Ishikawa (cell line): Measurements from ENCODE around the gene THSD4.

ENCODE experiments used
- CEBPB ChIP-seq: IDR thresholded peaks from 2 replicates; pipeline ENCODE4 v1.6.1; 2012
- CREB1 ChIP-seq: IDR thresholded peaks from 2 replicates; pipeline ENCODE4 v1.6.1; 2012; ENCODE audit warnings: low read depth
- EGR1 ChIP-seq: IDR thresholded peaks from 2 replicates; pipeline ENCODE4 v1.6.1; 2012
- EP300 ChIP-seq: IDR thresholded peaks from 2 replicates; pipeline ENCODE4 v1.6.1; 2012; ENCODE audit warnings: borderline replicate concordance
- FOXM1 ChIP-seq: IDR thresholded peaks from 2 replicates; pipeline ENCODE4 v1.6.1; 2012; ENCODE audit warnings: low read depth, borderline replicate concordance
- NFIC ChIP-seq: IDR thresholded peaks from 2 replicates; pipeline ENCODE4 v1.6.1; 2012
- RAD21 ChIP-seq: IDR thresholded peaks from 2 replicates; pipeline ENCODE4 v1.6.1; 2012; ENCODE audit warnings: low read depth
- TAF1 ChIP-seq: IDR thresholded peaks from 2 replicates; pipeline ENCODE4 v1.6.1; 2012; ENCODE audit warnings: low read depth, mild to moderate bottlenecking
- TCF12 ChIP-seq: IDR thresholded peaks from 2 replicates; pipeline ENCODE4 v1.6.1; 2012; ENCODE audit warnings: low read depth
- TEAD4 ChIP-seq: IDR thresholded peaks from 2 replicates; pipeline ENCODE4 v1.6.1; 2012
- USF1 ChIP-seq: IDR thresholded peaks from 2 replicates; pipeline ENCODE4 v1.6.1; 2012
- YY1 ChIP-seq: IDR thresholded peaks from 2 replicates; pipeline ENCODE4 v1.6.1; 2012; ENCODE audit warnings: low read depth
- TF ChIP-seq, protein P1 (sequence below): IDR thresholded peaks from 2 replicates; pipeline ENCODE4 v1.6.1; 2012; ENCODE audit warnings: low read depth, mild to moderate bottlenecking
- TF ChIP-seq, protein P2 (sequence below): IDR thresholded peaks from 2 replicates; pipeline ENCODE4 v1.6.1; 2012

- TF ChIP-seq TEAD4 (no peak), CEBPB (no peak), TAF1 (no peak), NFIC (no peak), YY1 (no peak), EP300 (no peak), FOXM1 (no peak), RAD21 (no peak), EGR1 (no peak), CREB1 (no peak), TCF12 (no peak), USF1 (no peak)
- TF ChIP-seq, protein P1, sequence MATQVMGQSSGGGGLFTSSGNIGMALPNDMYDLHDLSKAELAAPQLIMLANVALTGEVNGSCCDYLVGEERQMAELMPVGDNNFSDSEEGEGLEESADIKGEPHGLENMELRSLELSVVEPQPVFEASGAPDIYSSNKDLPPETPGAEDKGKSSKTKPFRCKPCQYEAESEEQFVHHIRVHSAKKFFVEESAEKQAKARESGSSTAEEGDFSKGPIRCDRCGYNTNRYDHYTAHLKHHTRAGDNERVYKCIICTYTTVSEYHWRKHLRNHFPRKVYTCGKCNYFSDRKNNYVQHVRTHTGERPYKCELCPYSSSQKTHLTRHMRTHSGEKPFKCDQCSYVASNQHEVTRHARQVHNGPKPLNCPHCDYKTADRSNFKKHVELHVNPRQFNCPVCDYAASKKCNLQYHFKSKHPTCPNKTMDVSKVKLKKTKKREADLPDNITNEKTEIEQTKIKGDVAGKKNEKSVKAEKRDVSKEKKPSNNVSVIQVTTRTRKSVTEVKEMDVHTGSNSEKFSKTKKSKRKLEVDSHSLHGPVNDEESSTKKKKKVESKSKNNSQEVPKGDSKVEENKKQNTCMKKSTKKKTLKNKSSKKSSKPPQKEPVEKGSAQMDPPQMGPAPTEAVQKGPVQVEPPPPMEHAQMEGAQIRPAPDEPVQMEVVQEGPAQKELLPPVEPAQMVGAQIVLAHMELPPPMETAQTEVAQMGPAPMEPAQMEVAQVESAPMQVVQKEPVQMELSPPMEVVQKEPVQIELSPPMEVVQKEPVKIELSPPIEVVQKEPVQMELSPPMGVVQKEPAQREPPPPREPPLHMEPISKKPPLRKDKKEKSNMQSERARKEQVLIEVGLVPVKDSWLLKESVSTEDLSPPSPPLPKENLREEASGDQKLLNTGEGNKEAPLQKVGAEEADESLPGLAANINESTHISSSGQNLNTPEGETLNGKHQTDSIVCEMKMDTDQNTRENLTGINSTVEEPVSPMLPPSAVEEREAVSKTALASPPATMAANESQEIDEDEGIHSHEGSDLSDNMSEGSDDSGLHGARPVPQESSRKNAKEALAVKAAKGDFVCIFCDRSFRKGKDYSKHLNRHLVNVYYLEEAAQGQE: no peak
- TF ChIP-seq, protein P2, sequence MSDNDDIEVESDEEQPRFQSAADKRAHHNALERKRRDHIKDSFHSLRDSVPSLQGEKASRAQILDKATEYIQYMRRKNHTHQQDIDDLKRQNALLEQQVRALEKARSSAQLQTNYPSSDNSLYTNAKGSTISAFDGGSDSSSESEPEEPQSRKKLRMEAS: no peak
Measured at GRCh38 chr15:71543413-71543812, 428.1 kb downstream of the THSD4 start.
